ENCODE measurements around the gene ENOX1.

The ENOX1 gene

GRCh38 chr13:43492745-43493144 is 294.0 kb downstream of the ENOX1 start:
- in situ Hi-C loops (cut with MboI; ENCODE audit: low sequenced_read_pairs): no loop called here

GRCh38 chr13:43492311-43492710 is 294.5 kb downstream of the ENOX1 start:
- in situ Hi-C loops (cut with MboI; ENCODE audit: low sequenced_read_pairs): no loop called here

- in situ Hi-C loops (cut with MboI; ENCODE audit: low sequenced_read_pairs): no loop called here
Measured at GRCh38 chr13:43489233-43489632, 297.5 kb downstream of the ENOX1 start.

GRCh38 chr13:43487885-43488284 is 298.9 kb downstream of the ENOX1 start:
- in situ Hi-C loops (cut with MboI; ENCODE audit: low sequenced_read_pairs): no loop called here

GRCh38 chr13:43487461-43487860 is 299.3 kb downstream of the ENOX1 start:
- in situ Hi-C loops (cut with MboI; ENCODE audit: low sequenced_read_pairs): no loop called here

GRCh38 chr13:43484432-43485225 is 302.1 kb downstream of the ENOX1 start:
- in situ Hi-C loops (cut with MboI; ENCODE audit: low sequenced_read_pairs): no loop called here

GRCh38 chr13:43483930-43484329 is 302.8 kb downstream of the ENOX1 start:
- in situ Hi-C loops (cut with MboI; ENCODE audit: low sequenced_read_pairs): no loop called here

- in situ Hi-C loops (cut with MboI; ENCODE audit: low sequenced_read_pairs): no loop called here
Measured at GRCh38 chr13:43482641-43483040, 304.1 kb downstream of the ENOX1 start.

- in situ Hi-C loops (cut with MboI; ENCODE audit: low sequenced_read_pairs): no loop called here
Measured at GRCh38 chr13:43482026-43482425, 304.7 kb downstream of the ENOX1 start.

GRCh38 chr13:43478902-43479301 is 307.9 kb downstream of the ENOX1 start:
- in situ Hi-C loops (cut with MboI; ENCODE audit: low sequenced_read_pairs): no loop called here

- in situ Hi-C loops (cut with MboI; ENCODE audit: low sequenced_read_pairs): no loop called here
Measured at GRCh38 chr13:43478211-43478610, 308.6 kb downstream of the ENOX1 start.

GRCh38 chr13:43475140-43475539 is 311.6 kb downstream of the ENOX1 start:
- in situ Hi-C loops (cut with MboI; ENCODE audit: low sequenced_read_pairs): no loop called here

- in situ Hi-C loops (cut with MboI; ENCODE audit: low sequenced_read_pairs): no loop called here
Measured at GRCh38 chr13:43473437-43473836, 313.3 kb downstream of the ENOX1 start.

GRCh38 chr13:43472980-43473379 is 313.8 kb downstream of the ENOX1 start:
- in situ Hi-C loops (cut with MboI; ENCODE audit: low sequenced_read_pairs): no loop called here

GRCh38 chr13:43472339-43472738 is 314.4 kb downstream of the ENOX1 start:
- in situ Hi-C loops (cut with MboI; ENCODE audit: low sequenced_read_pairs): no loop called here

- in situ Hi-C loops (cut with MboI; ENCODE audit: low sequenced_read_pairs): no loop called here
Measured at GRCh38 chr13:43470610-43471009, 316.2 kb downstream of the ENOX1 start.

- in situ Hi-C loops (cut with MboI; ENCODE audit: low sequenced_read_pairs): no loop called here
Measured at GRCh38 chr13:43469791-43470190, 317.0 kb downstream of the ENOX1 start.

GRCh38 chr13:43464578-43465264 is 322.1 kb downstream of the ENOX1 start:
- in situ Hi-C loops (cut with MboI; ENCODE audit: low sequenced_read_pairs): no loop called here

GRCh38 chr13:43448605-43449336 is 338.0 kb downstream of the ENOX1 start:
- in situ Hi-C loops (cut with MboI; ENCODE audit: low sequenced_read_pairs): no loop called here

- in situ Hi-C loops (cut with MboI; ENCODE audit: low sequenced_read_pairs): no loop called here
Measured at GRCh38 chr13:43446126-43446525, 340.6 kb downstream of the ENOX1 start.

- in situ Hi-C loops (cut with MboI; ENCODE audit: low sequenced_read_pairs): no loop called here
Measured at GRCh38 chr13:43445668-43446067, 341.1 kb downstream of the ENOX1 start.

- in situ Hi-C loops (cut with MboI; ENCODE audit: low sequenced_read_pairs): no loop called here
Measured at GRCh38 chr13:43444081-43444480, 342.7 kb downstream of the ENOX1 start.
